GM12878 (cell line): ENCODE measurements around the gene ABCC4.

ENCODE experiments used
- CHD2 ChIP-seq: IDR thresholded peaks from 2 replicates; pipeline ENCODE4 v1.6.1; 2011; ENCODE audit warnings: low read depth, low read length, improper control_type of control experiment, borderline replicate concordance
- CREM ChIP-seq: IDR thresholded peaks from 2 replicates; pipeline ENCODE4 v1.6.1; 2014; ENCODE audit warnings: antibody characterized with exemption, low read depth
- GABPA ChIP-seq: IDR thresholded peaks from 2 replicates; pipeline ENCODE4 v1.6.1; 2014; ENCODE audit warnings: antibody characterized with exemption, low read depth, mild to moderate bottlenecking, inconsistent platforms
- JUND ChIP-seq: IDR thresholded peaks from 2 replicates; pipeline ENCODE4 v1.6.1; 2012; ENCODE audit warnings: low read depth, mild to moderate bottlenecking, low read length, improper control_type of control experiment, moderate library complexity
- MYC ChIP-seq: IDR thresholded peaks from 2 replicates; pipeline ENCODE4 v1.6.1; 2011; ENCODE audit warnings: mild to moderate bottlenecking, low read length, moderate library complexity, inconsistent platforms; ENCODE audit not compliant: insufficient read depth, insufficient replicate concordance, insufficient read length, severe bottlenecking
- POLR2AphosphoS5 ChIP-seq: IDR thresholded peaks from 2 replicates; pipeline ENCODE4 v1.6.1; 2011; ENCODE audit warnings: mild to moderate bottlenecking, low read length, inconsistent platforms
- RELA ChIP-seq: fragments of 450-650 bp; IDR thresholded peaks from 2 replicates; pipeline ENCODE4 v1.8.0; 2014; ENCODE audit warnings: borderline replicate concordance; ENCODE audit not compliant: partially characterized antibody
- SIN3A ChIP-seq: IDR thresholded peaks from 2 replicates; pipeline ENCODE4 v1.6.1; 2012; ENCODE audit warnings: low read depth, low read length, improper control_type of control experiment
- SREBF2 ChIP-seq: IDR thresholded peaks from 2 replicates; pipeline ENCODE4 v1.6.1; 2012; ENCODE audit warnings: mild to moderate bottlenecking, low read length
- TF ChIP-seq, protein P1 (sequence below): fragments of 450-650 bp; IDR thresholded peaks from 2 replicates; pipeline ENCODE4 v1.6.1; 2017; ENCODE audit warnings: antibody characterized with exemption, mild to moderate bottlenecking, moderate library complexity
- TF ChIP-seq, protein P2 (sequence below), 3 experiments: IDR thresholded peaks in 2 of 3; conservative IDR thresholded peaks in 1 of 3; 2 replicates each; pipeline ENCODE4 v1.5.1; 2011; ENCODE audit warnings: low read depth in 3 of 3, low read length in 3 of 3, mild to moderate bottlenecking in 3 of 3, control low read depth in 2 of 3, moderate library complexity in 2 of 3, inconsistent platforms in 1 of 3, mixed read lengths in 1 of 3; ENCODE audit not compliant: control insufficient read depth in 2 of 3, insufficient read depth in 1 of 3; ENCODE audit errors: extremely low read depth in 1 of 3

- TF ChIP-seq POLR2AphosphoS5, result no peak
- no peak for TF ChIP-seq CREM
- TF ChIP-seq, protein P1, sequence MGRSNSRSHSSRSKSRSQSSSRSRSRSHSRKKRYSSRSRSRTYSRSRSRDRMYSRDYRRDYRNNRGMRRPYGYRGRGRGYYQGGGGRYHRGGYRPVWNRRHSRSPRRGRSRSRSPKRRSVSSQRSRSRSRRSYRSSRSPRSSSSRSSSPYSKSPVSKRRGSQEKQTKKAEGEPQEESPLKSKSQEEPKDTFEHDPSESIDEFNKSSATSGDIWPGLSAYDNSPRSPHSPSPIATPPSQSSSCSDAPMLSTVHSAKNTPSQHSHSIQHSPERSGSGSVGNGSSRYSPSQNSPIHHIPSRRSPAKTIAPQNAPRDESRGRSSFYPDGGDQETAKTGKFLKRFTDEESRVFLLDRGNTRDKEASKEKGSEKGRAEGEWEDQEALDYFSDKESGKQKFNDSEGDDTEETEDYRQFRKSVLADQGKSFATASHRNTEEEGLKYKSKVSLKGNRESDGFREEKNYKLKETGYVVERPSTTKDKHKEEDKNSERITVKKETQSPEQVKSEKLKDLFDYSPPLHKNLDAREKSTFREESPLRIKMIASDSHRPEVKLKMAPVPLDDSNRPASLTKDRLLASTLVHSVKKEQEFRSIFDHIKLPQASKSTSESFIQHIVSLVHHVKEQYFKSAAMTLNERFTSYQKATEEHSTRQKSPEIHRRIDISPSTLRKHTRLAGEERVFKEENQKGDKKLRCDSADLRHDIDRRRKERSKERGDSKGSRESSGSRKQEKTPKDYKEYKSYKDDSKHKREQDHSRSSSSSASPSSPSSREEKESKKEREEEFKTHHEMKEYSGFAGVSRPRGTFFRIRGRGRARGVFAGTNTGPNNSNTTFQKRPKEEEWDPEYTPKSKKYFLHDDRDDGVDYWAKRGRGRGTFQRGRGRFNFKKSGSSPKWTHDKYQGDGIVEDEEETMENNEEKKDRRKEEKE, result no peak
- TF ChIP-seq SIN3A, result no peak
- TF ChIP-seq, protein P2, sequence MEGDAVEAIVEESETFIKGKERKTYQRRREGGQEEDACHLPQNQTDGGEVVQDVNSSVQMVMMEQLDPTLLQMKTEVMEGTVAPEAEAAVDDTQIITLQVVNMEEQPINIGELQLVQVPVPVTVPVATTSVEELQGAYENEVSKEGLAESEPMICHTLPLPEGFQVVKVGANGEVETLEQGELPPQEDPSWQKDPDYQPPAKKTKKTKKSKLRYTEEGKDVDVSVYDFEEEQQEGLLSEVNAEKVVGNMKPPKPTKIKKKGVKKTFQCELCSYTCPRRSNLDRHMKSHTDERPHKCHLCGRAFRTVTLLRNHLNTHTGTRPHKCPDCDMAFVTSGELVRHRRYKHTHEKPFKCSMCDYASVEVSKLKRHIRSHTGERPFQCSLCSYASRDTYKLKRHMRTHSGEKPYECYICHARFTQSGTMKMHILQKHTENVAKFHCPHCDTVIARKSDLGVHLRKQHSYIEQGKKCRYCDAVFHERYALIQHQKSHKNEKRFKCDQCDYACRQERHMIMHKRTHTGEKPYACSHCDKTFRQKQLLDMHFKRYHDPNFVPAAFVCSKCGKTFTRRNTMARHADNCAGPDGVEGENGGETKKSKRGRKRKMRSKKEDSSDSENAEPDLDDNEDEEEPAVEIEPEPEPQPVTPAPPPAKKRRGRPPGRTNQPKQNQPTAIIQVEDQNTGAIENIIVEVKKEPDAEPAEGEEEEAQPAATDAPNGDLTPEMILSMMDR (IDR thresholded peaks at IDR 0.05 in 2 of 3, conservative IDR thresholded peaks at IDR 0.05 in 1 of 3; ENCODE audit: control insufficient read depth in 2 of 3, extremely low read depth in 1 of 3, insufficient read depth in 1 of 3, low read depth in 3 of 3, low read length in 3 of 3), result no peak
- TF ChIP-seq GABPA, result no peak
- TF ChIP-seq MYC, result no peak
- TF ChIP-seq CHD2, result no peak
- TF ChIP-seq JUND, result no peak
- no peak for TF ChIP-seq SREBF2
- no peak for TF ChIP-seq RELA
Measured at GRCh38 chr13:95137096-95137495, 164.2 kb downstream of the ABCC4 start.
